ENCODE data around the gene RANBP3.

DNA sequence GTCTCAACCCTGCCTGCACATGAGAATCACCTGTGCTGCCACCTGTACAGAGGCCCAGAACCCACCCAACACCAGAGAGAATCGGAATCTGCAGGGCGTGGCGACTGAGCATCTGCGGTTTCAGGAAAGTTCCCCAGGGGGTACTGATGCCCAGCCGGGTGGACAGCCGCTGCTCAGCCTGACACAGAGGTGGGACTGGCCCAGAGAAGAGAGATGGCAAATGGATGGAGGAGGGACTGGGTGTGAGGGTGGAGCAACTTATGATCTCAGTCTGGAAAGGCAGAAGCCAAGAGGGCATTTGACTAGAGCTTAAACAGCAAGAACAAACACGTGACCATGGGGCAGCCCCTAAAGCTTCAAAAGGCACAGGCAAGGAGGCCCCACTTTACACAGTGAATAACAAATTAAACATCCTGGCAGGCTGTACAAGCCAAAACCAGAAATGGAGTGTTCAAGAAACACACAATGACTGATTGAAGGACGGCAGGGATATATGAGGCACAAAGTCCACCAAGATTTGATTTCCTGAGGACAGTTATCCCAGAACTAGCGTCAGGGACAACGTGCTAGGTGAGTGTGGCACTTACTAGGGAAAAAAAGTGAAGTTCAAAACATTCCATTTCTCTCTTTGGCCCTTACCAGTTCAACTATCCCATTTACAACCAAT lies 3.1 kb downstream of the RANBP3 start:
- TF ChIP-seq, protein P1, sequence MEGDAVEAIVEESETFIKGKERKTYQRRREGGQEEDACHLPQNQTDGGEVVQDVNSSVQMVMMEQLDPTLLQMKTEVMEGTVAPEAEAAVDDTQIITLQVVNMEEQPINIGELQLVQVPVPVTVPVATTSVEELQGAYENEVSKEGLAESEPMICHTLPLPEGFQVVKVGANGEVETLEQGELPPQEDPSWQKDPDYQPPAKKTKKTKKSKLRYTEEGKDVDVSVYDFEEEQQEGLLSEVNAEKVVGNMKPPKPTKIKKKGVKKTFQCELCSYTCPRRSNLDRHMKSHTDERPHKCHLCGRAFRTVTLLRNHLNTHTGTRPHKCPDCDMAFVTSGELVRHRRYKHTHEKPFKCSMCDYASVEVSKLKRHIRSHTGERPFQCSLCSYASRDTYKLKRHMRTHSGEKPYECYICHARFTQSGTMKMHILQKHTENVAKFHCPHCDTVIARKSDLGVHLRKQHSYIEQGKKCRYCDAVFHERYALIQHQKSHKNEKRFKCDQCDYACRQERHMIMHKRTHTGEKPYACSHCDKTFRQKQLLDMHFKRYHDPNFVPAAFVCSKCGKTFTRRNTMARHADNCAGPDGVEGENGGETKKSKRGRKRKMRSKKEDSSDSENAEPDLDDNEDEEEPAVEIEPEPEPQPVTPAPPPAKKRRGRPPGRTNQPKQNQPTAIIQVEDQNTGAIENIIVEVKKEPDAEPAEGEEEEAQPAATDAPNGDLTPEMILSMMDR (IDR thresholded peaks at IDR 0.05 in 2 of 3, conservative IDR thresholded peaks at IDR 0.05 in 1 of 3; ENCODE audit: borderline replicate concordance in 1 of 3, insufficient read depth in 1 of 3, low read depth in 2 of 3, low read length in 2 of 3): no peak
- no peak for TF ChIP-seq RAD21 (IDR thresholded peaks at IDR 0.05; ENCODE audit: low read depth)
- TF ChIP-seq EZH2 (IDR thresholded peaks at IDR 0.05): no peak
- no peak for TF ChIP-seq SIN3A (IDR thresholded peaks at IDR 0.05; ENCODE audit: low read depth)
- no peak for TF ChIP-seq FOSL1 (IDR thresholded peaks at IDR 0.05; ENCODE audit: low read depth)
- TF ChIP-seq POLR2A (IDR thresholded peaks at IDR 0.05; ENCODE audit: borderline replicate concordance, extremely low read depth, insufficient read depth, insufficient read length): no peak
- TF ChIP-seq CBX3 (IDR thresholded peaks at IDR 0.05; ENCODE audit: low read depth): no peak
- TF ChIP-seq, protein P2, sequence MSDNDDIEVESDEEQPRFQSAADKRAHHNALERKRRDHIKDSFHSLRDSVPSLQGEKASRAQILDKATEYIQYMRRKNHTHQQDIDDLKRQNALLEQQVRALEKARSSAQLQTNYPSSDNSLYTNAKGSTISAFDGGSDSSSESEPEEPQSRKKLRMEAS (IDR thresholded peaks at IDR 0.05): no peak
- TF ChIP-seq CEBPB (IDR thresholded peaks at IDR 0.05; ENCODE audit: low read depth): no peak
- TF ChIP-seq, protein P3, sequence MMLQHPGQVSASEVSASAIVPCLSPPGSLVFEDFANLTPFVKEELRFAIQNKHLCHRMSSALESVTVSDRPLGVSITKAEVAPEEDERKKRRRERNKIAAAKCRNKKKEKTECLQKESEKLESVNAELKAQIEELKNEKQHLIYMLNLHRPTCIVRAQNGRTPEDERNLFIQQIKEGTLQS (IDR thresholded peaks at IDR 0.05): no peak
- TF ChIP-seq SP1 (IDR thresholded peaks at IDR 0.05; ENCODE audit: low read depth): no peak
- TF ChIP-seq EGR1 (IDR thresholded peaks at IDR 0.05; ENCODE audit: low read depth): no peak

Measured in HCT116 (cell line).